GM12878 (cell line): ENCODE measurements around the gene CBR3. TPM values are rescaled to one million over a fixed set of nuclear protein-coding genes. Genes with fewer than 3 reads are reported as not detected.

Experiments used
- ATAC-seq: fragments of 200-7000 bp; cut with Tn5 transposase; 3 replicates; pipeline ENCODE4 v1.9.1; 2020; ENCODE audit warnings: mild to moderate bottlenecking, moderate library complexity
- BruUV-seq: library from RNA; stranded (reverse); fragments of 400-500 nt; replicated peaks from 2 replicates; lab custom pipeline; 2021; lab: Mats Ljungman, UMichigan
- CTCF ChIA-PET: fragments of 300-600 bp; sonication (Branson Sonifier 250); formaldehyde crosslinking; extraction: SDS; loops from one replicate; lab custom pipeline; 2021; ENCODE audit warnings: inconsistent platforms; lab: Yijun Ruan, JAX
- POLR2A ChIA-PET: fragments of 350-600 bp; formaldehyde crosslinking; extraction: SDS; loops from one replicate; lab custom pipeline; 2021; ENCODE audit warnings: inconsistent platforms; lab: Charles Lee
- RAD21 ChIA-PET: fragments of 300-600 bp; sonication (Branson Sonifier 250); formaldehyde crosslinking; loops from one replicate; lab custom pipeline; 2023; ENCODE audit warnings: antibody characterized with exemption; ENCODE audit not compliant: unreplicated experiment; lab: Charles Lee
- SMC1A ChIA-PET: fragments of 300-600 bp; sonication (Branson Sonifier 250); formaldehyde crosslinking; loops from one replicate; lab custom pipeline; 2023; ENCODE audit not compliant: unreplicated experiment, uncharacterized antibody; lab: Charles Lee
- DNase-seq: peaks from one replicate; pipeline ENCODE4 v3.0.0-alpha.2; 2011; ENCODE audit warnings: low read depth, low spot score
- FAIRE-seq: peaks from 3 replicates; lab custom pipeline; 2011; peaks lifted over from hg19 to GRCh38; lab: Jason Lieb, UNC
- H2AFZ ChIP-seq: 2 replicates; pipeline ENCODE4 v1.6.0; 2011; ENCODE audit warnings: low read depth, low read length, control low read depth; ENCODE audit not compliant: control insufficient read depth
- H3K27ac ChIP-seq: 2 replicates; pipeline ENCODE4 v1.5.1; 2011; ENCODE audit warnings: control low read depth; ENCODE audit not compliant: control insufficient read depth, insufficient read depth
- H3K27me3 ChIP-seq, 2 experiments: replicated peaks in 1 of 2; 2 replicates each; pipeline versions ENCODE4 v1.6.0 to v1.6.1; 2011; ENCODE audit warnings: low read length in 1 of 2; ENCODE audit not compliant: control insufficient read depth in 2 of 2, insufficient read depth in 2 of 2
- H3K36me3 ChIP-seq, 2 experiments: 2 replicates each; pipeline ENCODE4 v1.5.1; 2011; ENCODE audit warnings: low read length in 1 of 2; ENCODE audit not compliant: control insufficient read depth in 2 of 2, insufficient read depth in 2 of 2
- H3K4me1 ChIP-seq: 2 replicates; pipeline ENCODE4 v1.6.1; 2011; ENCODE audit warnings: mild to moderate bottlenecking, low read length, moderate library complexity, mixed read lengths; ENCODE audit not compliant: control insufficient read depth, insufficient read depth
- H3K4me2 ChIP-seq: 2 replicates; pipeline ENCODE4 v1.6.0; 2011; ENCODE audit warnings: control low read depth; ENCODE audit not compliant: control insufficient read depth, insufficient read depth
- H3K4me3 ChIP-seq: fragments of 200-600 bp; sonication (generic); 2 replicates; pipeline ENCODE4 v1.5.1; 2016
- H3K79me2 ChIP-seq: 2 replicates; pipeline ENCODE4 v1.6.0; 2011; ENCODE audit warnings: low read length; ENCODE audit not compliant: control insufficient read depth, insufficient read depth
- H3K9ac ChIP-seq: 2 replicates; pipeline ENCODE4 v1.8.0; 2011; ENCODE audit warnings: low read length, control low read depth, mixed read lengths; ENCODE audit not compliant: control insufficient read depth, insufficient read depth
- H3K9me3 ChIP-seq: replicated peaks from 3 replicates; pipeline ENCODE4 v1.5.1; 2011; ENCODE audit warnings: mild to moderate bottlenecking, low read length; ENCODE audit not compliant: control insufficient read depth, insufficient read depth
- H4K20me1 ChIP-seq: 2 replicates; pipeline ENCODE4 v1.6.0; 2011; ENCODE audit not compliant: control insufficient read depth, insufficient read depth
- JUNB ChIP-seq: IDR thresholded peaks from 2 replicates; pipeline ENCODE4 v1.6.1; 2016; ENCODE audit warnings: antibody characterized with exemption, mild to moderate bottlenecking
- MEF2A ChIP-seq: IDR thresholded peaks from 2 replicates; pipeline ENCODE4 v1.6.1; 2011; ENCODE audit warnings: low read depth, mild to moderate bottlenecking, low read length, moderate library complexity; ENCODE audit not compliant: insufficient read depth
- NR2C2 ChIP-seq: IDR thresholded peaks from 2 replicates; pipeline ENCODE4 v1.6.1; 2011; ENCODE audit warnings: borderline replicate concordance, low read depth; ENCODE audit not compliant: control insufficient read depth, insufficient read length
- POLR2AphosphoS2 ChIP-seq: IDR thresholded peaks from 2 replicates; pipeline ENCODE4 v1.6.1; 2011; ENCODE audit warnings: low read depth, mild to moderate bottlenecking, low read length, improper control_type of control experiment, moderate library complexity
- POU2F2 ChIP-seq: IDR thresholded peaks from 3 replicates; pipeline ENCODE4 v1.6.1; 2011; ENCODE audit warnings: low read depth, mild to moderate bottlenecking, low read length, borderline replicate concordance
- RUNX3 ChIP-seq: IDR thresholded peaks from 2 replicates; pipeline ENCODE4 v1.6.1; 2012; ENCODE audit warnings: low read length, inconsistent platforms
- SMAD5 ChIP-seq: IDR thresholded peaks from 2 replicates; pipeline ENCODE4 v1.6.1; 2016; ENCODE audit warnings: antibody characterized with exemption, low read depth
- SPI1 ChIP-seq: IDR thresholded peaks from 2 replicates; pipeline ENCODE4 v1.6.1; 2011; ENCODE audit warnings: low read depth, mild to moderate bottlenecking, low read length, moderate library complexity, borderline replicate concordance; ENCODE audit not compliant: insufficient read depth
- STAT3 ChIP-seq: IDR thresholded peaks from 2 replicates; pipeline ENCODE4 v1.6.1; 2011; ENCODE audit warnings: low read depth, low read length, improper control_type of control experiment
- ZNF217 ChIP-seq: fragments of 450-650 bp; IDR thresholded peaks from 2 replicates; pipeline ENCODE4 v1.6.1; 2017; ENCODE audit warnings: antibody characterized with exemption, mild to moderate bottlenecking
- ZSCAN29 ChIP-seq: fragments of 450-650 bp; IDR thresholded peaks from 2 replicates; pipeline ENCODE4 v1.6.1; 2017; ENCODE audit warnings: mild to moderate bottlenecking, moderate library complexity
- ZZZ3 ChIP-seq: IDR thresholded peaks from 2 replicates; pipeline ENCODE4 v1.6.1; 2011; ENCODE audit warnings: low read depth; ENCODE audit not compliant: control insufficient read depth, insufficient read length
- WGBS: methylation state at CpG from one replicate; pipeline ENCODE4 v1.1.6; 2016; ENCODE audit warnings: low lambda C conversion rate; ENCODE audit not compliant: insufficient replicate concordance, insufficient coverage; ENCODE audit errors: missing lambda C conversion rate; 5-methylcytosine and 5-hydroxymethylcytosine counted together
- in situ Hi-C: fragments of 300-500 bp; cut with MboI; formaldehyde crosslinking; loops from 9 replicates; pipeline ENCODE4 v1.14.3; 2018; ENCODE audit warnings: mixed read lengths
- intact Hi-C: fragments of 100-400 bp; cut with micrococcal nuclease; formaldehyde crosslinking; loops from one replicate; pipeline ENCODE4 v1.14.2; 2022; ENCODE audit not compliant: unreplicated experiment
- polyA plus RNA-seq, 11 experiments: library from polyadenylated mRNA; depleted of rRNA in 4 of 11; unstranded in 6 of 11; stranded (reverse) in 5 of 11; fragments of >200 nt; fragmentation: Nextera tagmentation in 4 of 11; fragmentation: Illumina TruSeq in 1 of 11; extraction: Ambion mirVana in 4 of 11; extraction: Trizol in 1 of 11; gene quantifications; 1 replicate in 1 of 11; 2 replicates in 10 of 11; pipeline versions ENCODE4 v1.2.1 to v1.2.3, GENCODE V29; 2011 to 2016; ENCODE audit warnings: inconsistent platforms in 2 of 11, missing spikeins in 2 of 11, low read depth in 1 of 11
- total RNA-seq, 4 experiments: library from RNA; depleted of rRNA in 3 of 4; stranded (reverse); fragments of >200 nt in 3 of 4; fragmentation: Illumina TruSeq in 1 of 4; extraction: Trizol in 1 of 4; gene quantifications; 2 replicates each; pipeline versions ENCODE4 v1.2.1 to v1.2.3, GENCODE V29; 2013 to 2021
- TF ChIP-seq, protein P1 (sequence below): fragments of 450-650 bp; formaldehyde crosslinking; IDR thresholded peaks from 2 replicates; pipeline ENCODE4 v1.4.0; 2022; ENCODE audit warnings: mild to moderate bottlenecking, moderate library complexity

Gene CBR3
- total and polyA plus RNA-seq, 10 of the 15 experiments (the other 5 are each of a cell fraction or from before 2014, with no cell fraction given) = 0.48 to 17.2 (median 11.2) TPM

DNA sequence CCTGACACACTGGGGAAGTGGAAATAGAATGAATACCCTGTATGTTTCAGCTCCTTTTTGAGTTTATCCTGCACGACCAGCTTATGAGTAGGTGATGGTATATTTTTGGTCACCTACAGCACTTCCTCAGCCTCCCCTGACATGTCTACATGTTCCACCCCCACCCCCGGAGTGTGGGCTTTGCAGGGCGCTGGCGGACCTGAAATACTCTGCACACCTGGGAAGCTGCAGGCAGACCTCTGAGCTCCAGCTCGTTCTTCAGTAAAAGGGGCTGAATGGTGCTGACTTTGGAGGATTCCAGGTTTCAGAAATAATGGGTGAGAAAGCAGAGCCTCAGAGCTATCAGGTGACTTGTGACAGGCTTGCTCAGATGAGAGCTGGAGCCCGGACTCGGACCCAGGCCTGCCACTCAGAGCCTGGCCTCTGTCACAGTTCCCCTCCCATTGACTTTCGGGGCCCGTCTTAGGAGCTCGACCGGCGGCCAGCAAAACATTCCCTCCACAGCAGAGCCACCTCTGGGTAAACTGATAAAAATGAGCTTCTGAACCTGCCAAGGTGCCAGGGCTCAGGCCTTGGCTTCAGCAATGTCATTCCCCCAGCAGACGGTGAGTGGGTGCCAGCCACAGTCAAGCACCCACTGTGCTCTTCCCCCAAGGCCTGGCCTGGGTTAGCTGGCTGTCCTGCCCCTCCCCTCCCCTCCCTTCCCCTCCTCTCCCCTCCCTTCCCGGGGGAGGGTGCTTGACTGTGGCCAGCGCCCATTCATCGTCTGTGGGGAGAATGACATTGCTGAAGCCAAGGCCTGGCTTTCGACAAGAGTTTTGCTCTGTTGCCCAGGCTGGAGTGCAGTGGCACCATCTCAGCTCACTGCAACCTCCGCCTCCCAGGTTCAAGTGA, 51.9 kb downstream of the CBR3 start:
- TF ChIP-seq POU2F2 = no peak
- CTCF ChIA-PET = interaction anchor here (0.5 to 1.1 kb wide), 3 partner anchors 11 to 1222 kb away, joined by 3 read pairs; no protein-coding TSS in a partner anchor
- RAD21 ChIA-PET = no interaction called here

DNA sequence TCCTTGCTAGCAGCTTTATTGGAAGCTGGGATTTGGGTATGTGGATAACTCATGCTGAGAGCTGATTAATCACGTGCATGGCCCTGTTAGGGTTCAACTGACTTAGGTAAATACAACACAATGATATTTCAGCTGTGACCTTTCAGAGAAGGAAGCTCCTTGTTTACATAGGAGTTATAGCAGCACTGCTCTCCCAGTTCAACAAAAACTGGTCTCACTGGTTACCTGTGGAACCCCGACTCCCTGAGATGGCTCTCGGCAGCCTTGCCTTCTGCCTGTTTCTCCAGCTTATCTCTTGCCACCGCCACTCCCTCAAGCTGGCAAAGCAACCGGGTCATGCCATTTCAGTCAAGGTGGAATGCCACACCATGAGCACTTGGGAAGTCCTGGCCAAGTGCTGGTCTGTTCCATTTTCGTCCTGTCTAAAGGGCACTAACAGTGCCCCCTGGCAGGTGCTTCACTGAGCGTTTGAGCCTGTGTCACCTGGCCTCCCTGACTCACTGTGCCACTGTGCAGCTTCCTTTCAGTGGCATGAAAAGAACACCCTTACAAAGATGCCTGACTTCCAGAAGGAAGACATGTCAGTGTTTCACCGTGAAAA, 53.3 kb downstream of the CBR3 start:
- no peak overlapping the region for H3K27ac ChIP-seq
- H3K4me1 ChIP-seq = no peaks in the 10 kb centered on the region; the same call in 1 of the 2 replicates
- ChIA-PET POLR2A (no interaction called here), CTCF (interaction anchor here (0.9 kb wide), 1 partner anchor 16 kb away, joined by 3 read pairs; no protein-coding TSS in a partner anchor), SMC1A (interaction anchor here (1.0 kb wide), 1 partner anchor 38 kb away, joined by 3 read pairs; no protein-coding TSS in a partner anchor), RAD21 (no interaction called here)
- WGBS = 83% methylated on average over 8 of the region's 8 CpGs
- H2AFZ ChIP-seq = no peak overlapping the region
- no peak overlapping the region for H3K4me3 ChIP-seq
- H4K20me1 ChIP-seq = no peaks in the 10 kb centered on the region
- H3K36me3 ChIP-seq = no peaks in the 10 kb centered on the region
- BruUV-seq = no TSS peak
- intact Hi-C loops = no loop called here
- DNase-seq = no peak
- in situ Hi-C loops = no loop called here
- no peak for ATAC-seq
- no peaks in the 10 kb centered on the region for H3K79me2 ChIP-seq
- no peaks in the 10 kb centered on the region for H3K27me3 ChIP-seq
- H3K9me3 ChIP-seq = no peaks in the 10 kb centered on the region
- no peak overlapping the region for H3K9ac ChIP-seq
- no peak for FAIRE-seq
- H3K4me2 ChIP-seq = no peak overlapping the region
- TF ChIP-seq SPI1 (no peak), STAT3 (no peak), SMAD5 (no peak), ZZZ3 (no peak), ZNF217 (no peak), POLR2AphosphoS2 (no peak), JUNB (no peak), RUNX3 (no peak), NR2C2 (no peak), MEF2A (no peak), ZSCAN29 (no peak)
- TF ChIP-seq, protein P1, sequence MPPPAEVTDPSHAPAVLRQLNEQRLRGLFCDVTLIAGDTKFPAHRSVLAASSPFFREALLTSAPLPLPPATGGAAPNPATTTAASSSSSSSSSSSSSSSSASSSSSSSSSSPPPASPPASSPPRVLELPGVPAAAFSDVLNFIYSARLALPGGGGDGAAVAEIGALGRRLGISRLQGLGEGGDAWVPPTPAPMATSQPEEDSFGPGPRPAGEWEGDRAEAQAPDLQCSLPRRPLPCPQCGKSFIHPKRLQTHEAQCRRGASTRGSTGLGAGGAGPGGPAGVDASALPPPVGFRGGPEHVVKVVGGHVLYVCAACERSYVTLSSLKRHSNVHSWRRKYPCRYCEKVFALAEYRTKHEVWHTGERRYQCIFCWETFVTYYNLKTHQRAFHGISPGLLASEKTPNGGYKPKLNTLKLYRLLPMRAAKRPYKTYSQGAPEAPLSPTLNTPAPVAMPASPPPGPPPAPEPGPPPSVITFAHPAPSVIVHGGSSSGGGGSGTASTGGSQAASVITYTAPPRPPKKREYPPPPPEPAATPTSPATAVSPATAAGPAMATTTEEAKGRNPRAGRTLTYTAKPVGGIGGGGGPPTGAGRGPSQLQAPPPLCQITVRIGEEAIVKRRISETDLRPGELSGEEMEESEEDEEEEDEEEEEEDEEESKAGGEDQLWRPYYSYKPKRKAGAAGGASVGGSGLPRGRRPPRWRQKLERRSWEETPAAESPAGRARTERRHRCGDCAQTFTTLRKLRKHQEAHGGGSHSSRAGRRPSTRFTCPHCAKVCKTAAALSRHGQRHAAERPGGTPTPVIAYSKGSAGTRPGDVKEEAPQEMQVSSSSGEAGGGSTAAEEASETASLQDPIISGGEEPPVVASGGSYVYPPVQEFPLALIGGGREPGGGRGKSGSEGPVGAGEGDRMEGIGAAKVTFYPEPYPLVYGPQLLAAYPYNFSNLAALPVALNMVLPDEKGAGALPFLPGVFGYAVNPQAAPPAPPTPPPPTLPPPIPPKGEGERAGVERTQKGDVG (CRISPR knock-in tag) = no peak

More for the DNA sequence above, 51.9 kb downstream of the CBR3 start:
- Histone ChIP-seq H3K9me3 (no peaks in the 10 kb centered on the region), H3K4me1 (peaks cover under 1% of the 10 kb centered on the region), H3K27me3 (no peaks in the 10 kb centered on the region), H3K4me3 (no peak overlapping the region), H2AFZ (no peak overlapping the region), H3K27ac (no peak overlapping the region), H4K20me1 (no peaks in the 10 kb centered on the region), H3K79me2 (no peaks in the 10 kb centered on the region), H3K36me3 (no peaks in the 10 kb centered on the region), H3K4me2 (no peak overlapping the region), H3K9ac (no peak overlapping the region)
- FAIRE-seq (no peak), ATAC-seq (no peak), DNase-seq (no peak)
- in situ Hi-C loops = no loop called here
- SMC1A ChIA-PET = no interaction called here
- intact Hi-C loops = no loop called here
- BruUV-seq = no TSS peak
- POLR2A ChIA-PET = interaction anchor here (0.5 kb wide), 1 partner anchor 17 kb away, joined by 5 read pairs; no protein-coding TSS in a partner anchor
- 83% methylated on average over 14 of the region's 18 CpGs for WGBS
